Mucosa of descending colon (tissue), 3 donors: ENCODE data around the gene SEC16A. TPM values are rescaled to one million over a fixed set of nuclear protein-coding genes. Genes with fewer than 3 reads are reported as not detected.

Experiments used
- ATAC-seq: fragments of 200-7000 bp; cut with Tn5 transposase; one replicate; pipeline ENCODE4 v1.9.1; 2020; ENCODE audit warnings: mild to moderate bottlenecking, moderate library complexity
- DNase-seq, 3 donors: peaks; one replicate each; pipeline ENCODE4 v3.0.0-alpha.2; 2020
- H3K36me3 ChIP-seq: fragments of 200-600 bp; one replicate; pipeline ENCODE4 v1.8.0; 2021; ENCODE audit warnings: low read depth, mild to moderate bottlenecking
- H3K4me1 ChIP-seq: fragments of 200-600 bp; one replicate; pipeline ENCODE4 v1.8.0; 2021; ENCODE audit warnings: low read depth, mild to moderate bottlenecking
- H3K4me3 ChIP-seq: fragments of 200-600 bp; one replicate; pipeline ENCODE4 v1.8.0; 2021; ENCODE audit warnings: mild to moderate bottlenecking
- H3K9me3 ChIP-seq: fragments of 200-600 bp; one replicate; pipeline ENCODE4 v1.8.0; 2021; ENCODE audit warnings: mild to moderate bottlenecking
- intact Hi-C, 2 donors: fragments of 100-400 bp; cut with DNase I in 1 of 2; cut with micrococcal nuclease in 1 of 2; formaldehyde crosslinking; loops; one replicate each; pipeline versions ENCODE4 v1.11.0 to v1.11.1; 2022; cut with DNase I, micrococcal nuclease
- total RNA-seq, 3 donors: library from RNA; stranded (reverse); fragmentation: NEBNext Ultra II Directional in 2 of 3; extraction: Animal tissue kit (Norgen Biotek cat#: 25700) in 2 of 3; gene quantifications; one replicate each; pipeline versions ENCODE4 v1.2.1 to v1.2.4, GENCODE V29; 2021 to 2023
- TF ChIP-seq, protein P1 (sequence below): fragments of 200-600 bp; IDR thresholded peaks from one replicate; pipeline ENCODE4 v1.8.0; 2022; ENCODE audit warnings: antibody characterized with exemption, mild to moderate bottlenecking
- donor health status: DM: no; HTN: no; CAD: no; lungs with moderate emphysema.
- donor health status: DM: no; HTN: no; CAD: no.
- donor health status: DM: no; HTN: yes; CAD: no.

The SEC16A gene
- total RNA-seq, 3 donors from 2014 or later = 60.0 to 69.5 (median 69.3) TPM

DNA sequence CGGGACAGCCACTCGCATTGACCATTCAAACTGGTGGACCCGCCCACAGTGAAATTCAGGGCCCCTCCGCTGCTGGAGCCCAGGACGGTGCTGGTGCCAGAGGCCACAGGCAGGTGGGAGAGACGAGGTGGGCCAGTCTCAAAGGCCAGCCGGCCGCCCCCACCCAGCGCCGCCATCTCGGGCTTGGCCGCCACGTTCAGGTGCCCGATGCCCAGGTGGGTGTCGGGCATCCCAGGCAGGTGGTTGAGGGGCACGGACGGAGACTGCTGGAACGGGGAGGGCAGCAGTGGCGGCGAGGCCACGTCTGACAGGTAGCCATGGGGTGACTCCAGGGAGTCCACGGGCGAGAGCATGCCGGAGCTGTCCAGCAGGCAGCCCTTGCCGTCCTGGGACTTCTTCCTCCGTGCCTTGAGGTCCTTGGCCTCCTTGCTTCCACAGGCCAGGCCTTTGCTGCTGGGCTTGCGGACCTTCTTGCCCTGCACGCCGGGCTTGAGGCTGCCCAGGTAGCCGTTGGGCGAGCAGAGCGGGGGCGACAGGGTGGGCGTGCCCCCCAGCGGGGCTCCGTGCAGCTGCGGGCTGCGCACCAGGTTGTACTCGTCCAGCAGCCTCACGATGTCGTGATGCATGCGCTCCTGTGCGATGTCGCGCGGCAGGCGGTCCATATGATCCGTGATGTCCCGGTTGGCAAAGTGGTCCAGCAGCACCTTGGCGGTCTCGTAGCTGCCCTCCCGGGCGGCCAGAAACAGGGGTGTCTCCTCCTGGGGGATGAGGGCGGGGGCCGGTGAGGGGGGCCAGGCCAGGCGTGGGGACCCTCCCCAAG is 14.2 kb upstream of the SEC16A start:
- ATAC-seq = no peak
- H3K36me3 ChIP-seq = peaks cover 14% of the 10 kb centered on the region
- no peak for DNase-seq
- H3K4me1 ChIP-seq = no peaks in the 10 kb centered on the region
- no peak overlapping the region for H3K4me3 ChIP-seq
- TF ChIP-seq, protein P1, sequence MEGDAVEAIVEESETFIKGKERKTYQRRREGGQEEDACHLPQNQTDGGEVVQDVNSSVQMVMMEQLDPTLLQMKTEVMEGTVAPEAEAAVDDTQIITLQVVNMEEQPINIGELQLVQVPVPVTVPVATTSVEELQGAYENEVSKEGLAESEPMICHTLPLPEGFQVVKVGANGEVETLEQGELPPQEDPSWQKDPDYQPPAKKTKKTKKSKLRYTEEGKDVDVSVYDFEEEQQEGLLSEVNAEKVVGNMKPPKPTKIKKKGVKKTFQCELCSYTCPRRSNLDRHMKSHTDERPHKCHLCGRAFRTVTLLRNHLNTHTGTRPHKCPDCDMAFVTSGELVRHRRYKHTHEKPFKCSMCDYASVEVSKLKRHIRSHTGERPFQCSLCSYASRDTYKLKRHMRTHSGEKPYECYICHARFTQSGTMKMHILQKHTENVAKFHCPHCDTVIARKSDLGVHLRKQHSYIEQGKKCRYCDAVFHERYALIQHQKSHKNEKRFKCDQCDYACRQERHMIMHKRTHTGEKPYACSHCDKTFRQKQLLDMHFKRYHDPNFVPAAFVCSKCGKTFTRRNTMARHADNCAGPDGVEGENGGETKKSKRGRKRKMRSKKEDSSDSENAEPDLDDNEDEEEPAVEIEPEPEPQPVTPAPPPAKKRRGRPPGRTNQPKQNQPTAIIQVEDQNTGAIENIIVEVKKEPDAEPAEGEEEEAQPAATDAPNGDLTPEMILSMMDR = no peak
- intact Hi-C loops = no loop called here
- no peaks in the 10 kb centered on the region for H3K9me3 ChIP-seq

DNA sequence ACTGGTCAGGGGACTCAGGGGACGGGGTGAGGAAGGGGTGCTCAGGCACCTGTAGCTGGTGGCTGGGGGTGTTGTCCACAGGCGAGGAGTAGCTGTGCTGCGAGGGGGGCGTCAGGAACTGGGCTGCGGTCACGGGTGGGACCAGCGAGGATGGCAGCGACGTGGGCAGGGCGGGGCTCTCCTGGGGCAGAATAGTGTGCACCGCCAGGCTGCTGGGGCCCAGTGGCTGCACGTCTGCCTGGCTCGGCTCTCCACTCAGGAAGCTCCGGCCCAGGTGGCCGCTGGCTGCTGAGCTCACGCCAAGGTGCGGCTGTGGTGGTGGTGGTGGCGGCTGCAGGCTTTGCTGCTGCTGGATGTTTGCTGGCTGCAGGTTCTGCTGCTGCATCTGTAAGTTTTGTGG is 13.3 kb upstream of the SEC16A start:
- TF ChIP-seq, protein P1 = no peak
- Histone ChIP-seq H3K9me3 (no peaks in the 10 kb centered on the region), H3K4me1 (no peaks in the 10 kb centered on the region), H3K36me3 (peaks cover 14% of the 10 kb centered on the region), H3K4me3 (no peak overlapping the region)
- no peak for DNase-seq
- ATAC-seq = peak; percentile 5
- intact Hi-C loops = no loop called here

DNA sequence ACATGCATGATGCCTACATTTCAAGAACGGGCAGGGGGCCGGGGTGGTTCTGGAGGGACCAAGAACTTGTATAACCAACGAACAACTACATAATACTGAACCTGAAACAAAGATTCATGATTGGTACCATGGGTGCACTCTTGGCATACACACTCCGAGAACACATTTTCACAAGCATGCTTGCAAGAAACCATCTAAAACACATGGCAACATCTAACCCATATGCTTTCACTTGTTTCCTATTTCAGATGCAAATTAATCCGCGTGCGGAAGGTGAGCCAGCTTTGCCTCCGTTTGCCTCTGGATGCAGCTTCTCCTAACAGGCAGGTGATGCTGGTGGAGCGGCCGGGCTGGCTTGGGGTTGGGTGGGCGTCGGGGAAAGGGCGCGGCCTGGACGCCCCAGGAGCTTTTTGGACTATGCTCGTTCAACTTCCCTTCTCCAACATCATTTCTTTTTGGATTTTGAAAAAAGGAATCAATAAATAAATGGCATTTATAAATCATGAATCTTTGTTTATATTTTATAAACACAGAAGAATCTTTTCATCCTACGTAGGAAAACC is 12.5 kb upstream of the SEC16A start:
- Histone ChIP-seq H3K36me3 (peaks cover 8% of the 10 kb centered on the region), H3K9me3 (no peaks in the 10 kb centered on the region), H3K4me3 (no peak overlapping the region), H3K4me1 (no peaks in the 10 kb centered on the region)
- TF ChIP-seq, protein P1 = no peak
- intact Hi-C loops = no loop called here
- ATAC-seq (no peak), DNase-seq (no peak)

DNA sequence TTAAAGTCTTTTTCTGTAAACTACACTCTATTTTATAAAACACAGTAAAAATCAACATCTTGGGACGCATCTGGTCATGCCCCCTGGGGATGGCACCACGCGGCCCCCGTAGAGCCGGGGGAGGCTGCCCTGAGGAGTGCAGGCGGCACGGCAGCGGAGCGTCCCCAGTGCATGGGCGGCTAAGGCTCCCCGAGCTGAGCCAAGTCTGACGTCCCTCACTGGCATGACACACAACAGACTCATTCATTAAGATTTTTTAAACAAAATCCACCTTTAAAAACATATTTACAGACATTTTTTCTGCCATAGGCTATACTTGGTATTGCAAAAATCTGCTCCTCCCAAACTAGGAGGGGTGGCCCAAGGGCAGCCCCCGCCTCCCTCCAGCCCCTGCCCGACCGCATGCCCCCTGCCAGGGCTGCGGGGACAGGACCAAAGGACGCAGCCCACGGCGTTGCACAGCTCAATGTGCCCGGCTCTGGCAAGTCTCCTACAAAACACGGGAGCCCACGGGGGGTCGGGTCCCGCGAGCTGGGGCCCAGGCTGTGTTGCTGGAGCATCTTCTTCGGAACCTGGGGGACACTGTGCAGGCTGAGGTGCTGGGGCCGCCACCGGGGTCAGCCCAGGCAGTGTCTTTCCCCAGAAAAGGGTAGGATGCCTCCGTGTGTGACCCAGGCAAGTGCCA is 11.8 kb upstream of the SEC16A start:
- TF ChIP-seq, protein P1 = no peak
- intact Hi-C loops = no loop called here
- DNase-seq (no peak), ATAC-seq (no peak)
- Histone ChIP-seq H3K4me3 (no peak overlapping the region), H3K9me3 (no peaks in the 10 kb centered on the region), H3K36me3 (peaks cover 4% of the 10 kb centered on the region), H3K4me1 (no peaks in the 10 kb centered on the region)

DNA sequence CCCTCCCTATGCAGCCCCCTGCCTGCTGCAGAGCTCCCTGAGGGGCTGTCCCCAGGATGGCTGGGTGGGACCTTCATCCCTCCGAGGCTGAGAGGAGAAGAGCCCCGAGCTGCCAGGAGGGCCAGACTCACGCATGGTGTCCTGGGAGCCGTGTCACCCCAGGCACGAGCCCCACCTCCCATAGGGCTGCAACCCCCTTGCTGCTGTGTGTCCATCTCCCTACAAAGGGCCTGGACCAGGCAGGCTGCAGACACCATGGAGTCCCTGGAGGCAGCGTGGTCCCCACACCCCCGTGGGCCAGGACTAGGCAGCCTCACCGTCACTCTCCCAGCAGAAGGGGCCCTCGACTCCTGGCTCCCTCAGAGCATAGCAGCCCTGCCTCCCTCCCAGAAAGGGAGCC is 11.2 kb upstream of the SEC16A start:
- intact Hi-C loops = no loop called here
- Histone ChIP-seq H3K4me3 (no peak overlapping the region), H3K36me3 (no peaks in the 10 kb centered on the region), H3K9me3 (no peaks in the 10 kb centered on the region), H3K4me1 (no peaks in the 10 kb centered on the region)
- DNase-seq (no peak), ATAC-seq (peak; percentile 15)
- TF ChIP-seq, protein P1 = no peak
